GM19238 (cell line): ENCODE measurements around the gene SNX9.
A peak's percentile ranks its signal among the peaks of the same experiment; 100 is the strongest.
"Not testable (repeated sequence)": the region's sequence is repeated elsewhere in the genome, so short reads cannot be mapped to it uniquely, and the experiment has no call there.

ENCODE experiments used
- DNase-seq: peaks from one replicate; pipeline ENCODE4 v3.0.0; 2011; ENCODE audit warnings: low spot score; ENCODE audit not compliant: insufficient read length

Gene SNX9

GRCh38 chr6:157823001-157823527 lies at the start of gene SNX9:
Gene SNX9 (plus strand): TSS chr6:157823246. CDS start chr6:157823435, 189 bp downstream.
- DNase-seq, result peak; percentile 56

DNA sequence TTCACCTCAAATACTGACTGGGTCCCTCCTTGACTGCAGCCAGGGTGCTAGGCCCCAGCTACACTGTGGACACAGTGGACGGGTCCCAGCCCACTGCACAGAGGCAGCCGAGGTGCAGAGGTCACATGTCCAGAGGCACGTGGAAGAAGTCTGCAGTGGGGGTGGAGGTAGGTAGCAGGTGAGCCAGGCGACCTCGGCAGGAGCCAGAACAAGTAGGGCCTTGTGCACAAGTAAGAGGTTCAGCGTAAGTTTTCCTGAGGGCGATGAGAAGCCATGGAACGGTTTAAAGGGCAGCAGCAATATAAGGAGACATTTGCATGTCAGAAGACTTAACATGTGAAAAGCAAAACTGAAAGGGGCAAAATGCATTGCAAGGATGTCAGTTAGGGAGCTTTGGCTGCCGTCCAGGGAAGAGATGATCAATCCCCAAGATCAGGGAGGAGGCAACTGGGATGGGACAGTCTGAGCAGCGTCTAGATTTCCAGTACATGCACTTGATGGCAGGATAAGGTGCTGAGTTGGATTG lies 49.7 kb upstream of the SNX9 start:
- DNase-seq, result no peak

GRCh38 chr6:157774153-157775135 lies 48.6 kb upstream of the SNX9 start:
- DNase-seq, result peak; percentile 45

DNA sequence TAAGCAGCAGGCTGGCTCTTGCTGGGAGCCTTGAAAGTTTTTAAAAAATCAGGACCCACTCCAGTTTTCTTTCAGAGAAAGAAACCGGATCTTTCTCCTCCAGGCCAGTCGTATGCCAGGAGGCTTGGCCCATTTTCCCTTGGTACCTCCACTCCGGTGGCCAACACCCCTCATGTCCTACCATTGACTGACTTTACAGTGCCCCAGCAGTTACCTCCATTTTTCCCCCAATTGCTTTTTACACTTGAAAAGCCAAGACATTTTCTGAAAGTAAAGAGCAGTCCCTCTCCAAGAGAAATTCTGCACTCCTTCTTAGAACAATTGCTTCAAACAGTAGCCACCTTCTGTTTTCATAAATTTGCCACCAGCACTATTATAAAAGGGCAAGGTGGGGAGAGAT lies 47.7 kb upstream of the SNX9 start:
- DNase-seq, result no peak

GRCh38 chr6:157777344-157777743 lies 45.7 kb upstream of the SNX9 start:
- no peak for DNase-seq

DNA sequence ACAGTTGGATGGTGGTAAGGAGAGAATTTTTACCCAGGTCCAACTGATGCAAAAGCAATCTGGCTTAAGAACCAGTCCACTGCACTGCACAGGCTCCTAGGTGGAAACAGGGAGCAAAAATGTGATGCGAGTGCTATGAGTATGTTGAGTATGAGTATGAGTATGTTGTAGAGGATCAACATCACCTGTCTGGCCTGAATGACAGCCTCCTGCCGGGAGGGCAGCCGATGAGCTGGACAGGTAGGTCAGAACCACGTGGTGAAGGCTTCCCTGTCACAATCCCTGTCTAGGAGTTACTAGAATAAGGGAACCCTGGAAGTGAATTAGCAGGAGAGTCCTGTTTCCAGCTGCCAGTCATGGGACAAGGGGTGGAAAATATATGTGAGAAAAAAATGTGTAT lies 44.3 kb upstream of the SNX9 start:
- DNase-seq, result no peak

DNA sequence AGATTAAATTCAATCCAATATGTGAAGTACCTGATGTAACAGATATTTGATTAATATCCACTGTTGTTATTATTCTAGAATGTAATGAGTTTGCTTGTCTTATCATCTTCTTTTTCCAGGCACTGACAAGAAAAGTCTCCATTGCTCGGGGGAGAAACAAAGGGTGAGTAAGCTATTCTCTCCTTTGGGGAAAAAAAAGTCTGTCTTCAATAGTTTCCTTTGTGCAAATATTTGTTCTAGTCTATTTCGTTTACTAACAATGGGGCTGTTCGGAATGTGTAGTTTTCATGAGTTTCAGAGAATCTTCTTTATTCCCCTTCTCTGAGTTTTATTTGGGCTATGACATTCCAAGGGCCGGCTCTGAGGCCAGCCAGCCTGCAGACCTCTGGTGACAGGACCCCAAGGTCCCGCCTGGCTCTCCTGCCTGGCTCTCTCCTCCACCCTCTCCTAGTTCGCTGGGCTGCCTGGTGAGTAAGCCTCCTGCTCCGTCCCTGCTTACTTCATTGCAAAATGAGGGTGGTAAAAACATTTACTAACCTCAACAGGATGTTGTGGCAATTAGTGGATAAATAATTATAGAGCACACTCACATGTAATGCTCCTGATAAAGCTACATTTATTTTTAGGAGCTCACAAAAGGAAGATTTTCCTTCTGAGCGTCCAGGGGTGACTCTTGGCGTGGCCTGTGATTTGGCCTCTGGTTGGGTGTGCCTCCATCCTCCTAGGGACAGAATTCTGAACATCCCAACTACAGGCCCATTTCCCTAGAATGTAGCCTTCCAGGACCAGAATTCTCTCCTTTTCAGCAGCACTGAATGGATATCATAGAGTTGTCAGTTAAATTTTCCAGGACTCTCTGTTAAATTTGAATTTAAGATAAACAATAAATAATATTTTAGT lies 43.1 kb upstream of the SNX9 start:
- DNase-seq, result no peak

- DNase-seq, result no peak
Observed at GRCh38 chr6:157785636-157786035, 37.4 kb upstream of the SNX9 start.

GRCh38 chr6:157786221-157786620 lies 36.8 kb upstream of the SNX9 start:
- no peak for DNase-seq

GRCh38 chr6:157787080-157787479 lies 36.0 kb upstream of the SNX9 start:
- DNase-seq, result no peak

DNA sequence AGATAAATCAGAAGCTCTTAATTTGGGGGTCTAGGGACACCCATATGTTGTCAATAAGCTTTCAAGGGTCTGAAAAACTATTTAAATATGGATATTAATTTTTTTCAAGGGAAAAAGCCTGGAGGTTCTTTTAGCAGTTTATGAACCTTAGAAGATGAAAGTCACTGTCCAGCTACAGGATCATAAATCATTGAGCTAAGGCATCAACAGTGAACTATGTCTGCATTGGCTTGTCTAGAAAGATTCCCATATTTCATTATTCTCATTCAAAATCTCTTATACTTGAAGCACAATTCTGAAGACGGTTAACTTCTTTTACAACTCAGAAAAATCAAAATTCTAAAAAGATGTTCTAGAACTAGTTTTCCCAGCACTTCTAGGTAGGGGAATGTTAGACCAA lies 34.9 kb upstream of the SNX9 start:
- DNase-seq, result no peak

- no peak for DNase-seq
Observed at GRCh38 chr6:157789297-157789696, 33.7 kb upstream of the SNX9 start.

- DNase-seq, result no peak
Observed at GRCh38 chr6:157789861-157790260, 33.2 kb upstream of the SNX9 start.

- no peak for DNase-seq
Observed at GRCh38 chr6:157790548-157791160, 32.4 kb upstream of the SNX9 start.

DNA sequence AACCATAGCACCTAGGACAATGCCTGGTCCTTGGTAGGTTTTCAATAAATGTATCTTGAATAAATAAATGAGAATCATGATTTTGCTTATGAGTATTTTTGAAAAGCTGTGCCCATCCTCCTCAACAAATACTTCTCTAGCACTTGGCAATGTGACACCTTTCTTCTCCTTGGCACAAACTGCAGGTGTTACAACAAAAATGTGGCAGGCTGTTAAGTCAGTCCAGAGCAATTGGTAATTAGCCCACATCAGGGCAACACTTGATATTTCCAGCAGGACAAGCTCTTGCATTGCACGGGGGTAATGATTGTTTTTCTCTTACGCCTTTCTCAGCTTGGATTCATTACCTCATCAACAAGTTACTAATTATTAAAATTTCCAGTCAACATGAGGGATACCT lies 31.6 kb upstream of the SNX9 start:
- no peak for DNase-seq

DNA sequence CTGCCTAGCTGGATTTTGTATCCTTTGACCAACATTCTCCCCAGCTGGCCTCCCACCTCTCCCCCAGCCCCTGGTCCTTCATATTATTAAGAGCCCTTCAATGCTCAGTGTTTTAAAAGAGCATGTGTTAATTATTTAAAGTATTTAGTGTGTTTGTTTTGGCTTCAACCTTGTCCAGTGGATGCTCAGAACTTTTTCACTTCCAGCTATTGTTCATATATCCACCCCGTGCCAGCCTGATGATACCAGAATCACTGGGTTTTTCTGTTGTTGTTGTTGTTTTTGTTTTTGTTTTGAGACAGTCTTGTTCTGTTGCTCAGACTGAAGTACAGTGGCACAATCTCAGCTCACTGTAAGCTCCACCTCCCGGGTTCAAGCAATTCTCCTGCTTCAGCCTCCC lies 30.4 kb upstream of the SNX9 start:
- DNase-seq, result no peak

DNA sequence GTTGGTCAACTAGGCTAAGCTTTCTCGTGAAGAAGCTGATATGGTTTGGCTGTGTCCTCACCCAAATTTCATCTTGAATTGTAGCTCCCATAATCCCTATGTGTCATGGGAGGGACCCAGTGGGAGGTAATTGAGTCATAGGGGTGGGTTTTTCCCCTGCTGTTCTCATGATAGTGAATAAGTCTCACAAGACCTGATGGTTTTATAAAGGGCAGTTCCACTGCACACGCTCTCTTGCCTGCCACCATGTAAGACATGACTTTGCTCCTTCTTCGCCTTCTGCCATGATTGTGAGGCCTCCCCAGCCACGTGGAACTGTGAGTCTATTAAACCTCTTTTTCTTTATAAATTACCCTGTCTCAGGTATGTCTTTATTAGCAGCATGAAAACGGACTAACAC lies 29.0 kb upstream of the SNX9 start:
- DNase-seq, result not testable (repeated sequence)

DNA sequence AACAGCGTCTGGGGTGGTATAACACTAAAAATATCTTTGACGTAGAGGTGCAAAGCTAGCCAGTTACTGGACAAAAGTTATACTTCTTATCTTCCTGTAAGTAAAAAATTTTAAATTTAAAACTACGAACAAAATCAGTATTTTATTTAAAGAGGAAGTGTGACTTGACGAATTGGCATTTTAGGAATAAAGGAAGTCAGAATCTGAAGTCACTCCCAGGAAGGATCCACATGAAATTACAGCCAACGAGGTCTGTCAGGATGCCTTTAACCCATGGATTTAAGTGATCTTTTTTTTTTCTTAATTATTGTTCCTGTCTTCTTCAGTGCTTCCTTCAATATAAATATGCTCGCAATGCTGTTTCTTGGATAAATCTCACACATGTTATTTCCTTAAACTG lies 27.2 kb upstream of the SNX9 start:
- no peak for DNase-seq

GRCh38 chr6:157798851-157799250 lies 24.2 kb upstream of the SNX9 start:
- no peak for DNase-seq

DNA sequence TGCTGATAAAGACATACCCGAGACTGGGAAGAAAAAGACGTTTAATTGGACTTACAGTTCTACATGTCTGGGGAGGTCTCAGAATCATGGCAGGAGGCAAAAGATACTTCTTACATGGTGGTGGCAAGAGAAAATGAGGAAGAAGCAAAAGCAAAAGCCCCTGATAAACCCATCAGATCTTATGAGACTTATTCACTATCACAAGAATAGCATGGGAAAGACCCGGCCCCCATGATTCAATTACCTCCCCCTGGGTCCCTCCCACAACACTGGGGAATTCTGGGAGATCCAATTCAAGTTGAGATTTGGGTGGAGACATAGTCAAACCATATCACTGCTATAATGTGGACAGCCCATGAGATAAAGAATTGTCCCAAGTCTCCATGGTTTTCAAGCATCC lies 23.5 kb upstream of the SNX9 start:
- DNase-seq, result not testable (repeated sequence)
